Pulmonary artery endothelial cell (primary cell): ENCODE results near the gene KCND2. TPM values are rescaled to one million over a fixed set of nuclear protein-coding genes. Genes with fewer than 3 reads are reported as not detected.
"Not testable (repeated sequence)": the region's sequence is repeated elsewhere in the genome, so short reads cannot be mapped to it uniquely, and the experiment has no call there.

Source experiments
- DNase-seq: peaks from one replicate; pipeline ENCODE4 v3.0.0-alpha.2; 2011; ENCODE audit warnings: low read depth, low spot score
- total RNA-seq: library from RNA; depleted of rRNA; stranded (reverse); fragments of >200 nt; gene quantifications from 2 replicates; pipeline ENCODE4 v1.2.3, GENCODE V29; 2014

KCND2 gene
- not detected in 2 replicates for total RNA-seq

DNA sequence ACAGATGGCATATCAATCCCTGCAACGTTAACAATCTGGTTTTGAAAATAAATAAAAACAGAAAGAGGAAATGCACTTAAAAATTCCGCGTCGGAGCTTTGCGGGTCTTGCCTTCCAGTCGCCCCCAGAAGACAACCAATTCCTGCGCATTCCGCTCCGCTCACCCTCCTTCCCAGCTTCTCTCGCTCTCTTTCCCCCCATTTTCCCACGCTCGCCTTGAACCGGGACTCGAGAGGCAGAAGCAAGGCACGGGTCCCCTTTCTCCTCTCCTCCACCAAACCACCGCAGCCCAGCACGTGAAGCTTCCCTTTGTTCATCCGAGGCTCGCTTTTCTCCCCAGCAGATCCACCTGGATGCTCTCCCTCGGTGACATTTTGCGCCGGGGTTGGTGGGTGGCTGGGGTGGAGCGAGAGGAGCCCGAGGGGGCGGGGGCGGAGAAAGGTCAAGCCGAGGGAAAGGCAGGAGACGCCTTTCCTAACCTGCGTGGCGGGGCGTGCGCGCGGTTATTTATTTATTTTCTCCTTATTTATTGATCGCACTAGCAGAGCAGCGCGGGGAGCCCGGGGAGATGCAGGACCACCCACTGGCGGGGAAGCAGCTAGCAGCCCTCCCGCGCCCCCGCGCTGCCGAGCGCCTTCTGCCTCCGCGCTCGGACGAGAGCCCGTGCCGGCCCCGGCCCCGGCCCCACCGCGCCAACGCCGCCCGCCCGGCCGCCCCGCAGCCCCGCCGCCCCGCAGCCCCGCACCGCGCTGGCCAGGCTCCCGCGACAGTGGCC is at the start of gene KCND2:
Gene KCND2 (plus strand): TSS at position 475 of the 775 bp plus-strand sequence.
- no peak for DNase-seq

DNA sequence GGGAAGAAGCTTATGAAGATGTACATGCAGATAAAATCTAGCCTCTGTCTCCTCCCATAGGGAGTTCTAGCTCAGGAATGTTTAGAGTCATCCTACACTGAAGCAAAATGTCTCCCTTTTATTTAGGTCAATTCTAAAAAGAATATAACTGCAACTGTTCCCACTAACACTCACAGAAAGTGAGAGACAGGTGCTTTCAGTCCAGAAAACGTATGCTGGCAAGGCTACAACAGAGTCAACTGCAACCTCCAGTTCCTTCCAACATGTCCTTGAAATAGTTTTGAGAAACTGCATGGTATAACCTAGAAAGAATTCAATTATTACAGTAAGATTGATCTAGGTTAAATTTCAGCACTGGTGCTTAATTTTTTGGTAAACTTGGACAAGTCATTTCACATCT is 46.8 kb upstream of the KCND2 start:
- no peak for DNase-seq

DNA sequence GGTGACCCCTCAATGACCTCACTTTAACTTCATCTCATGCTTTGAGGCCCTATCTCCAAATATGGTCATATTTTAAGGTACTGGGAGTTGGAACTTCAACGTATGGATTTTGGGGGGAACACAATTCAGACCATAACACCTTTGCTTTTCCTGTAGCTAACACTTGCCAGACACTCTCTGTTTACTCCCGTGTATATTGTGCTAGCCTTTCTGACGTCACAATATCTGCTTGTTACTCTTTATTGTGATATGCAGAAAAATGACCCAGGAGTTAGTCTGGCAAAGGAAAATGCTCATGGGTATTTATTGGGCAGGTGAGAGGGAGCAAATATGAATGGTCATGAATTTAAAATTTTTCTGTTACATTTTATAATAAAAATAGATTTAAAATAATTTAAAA is 45.7 kb upstream of the KCND2 start:
- no peak for DNase-seq

DNA sequence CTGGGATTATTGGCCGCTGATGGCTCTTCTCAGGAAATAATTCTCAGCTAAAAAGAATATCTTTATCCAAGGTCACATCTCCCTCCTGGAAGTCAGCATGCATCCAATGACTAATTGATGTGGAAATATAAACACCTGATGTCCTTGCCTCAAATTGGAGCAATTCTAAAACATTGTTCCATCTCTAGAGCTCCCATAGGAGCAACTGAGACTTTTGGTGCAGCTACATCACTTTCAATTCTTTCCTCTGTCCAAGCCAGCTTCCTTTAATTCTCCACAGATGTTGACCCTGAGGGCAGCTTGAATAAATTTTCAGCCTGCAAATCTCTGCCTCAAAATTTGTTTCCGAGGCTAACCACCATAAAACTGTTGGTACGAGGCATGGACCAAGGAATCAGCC is 43.9 kb upstream of the KCND2 start:
- DNase-seq = no peak

DNA sequence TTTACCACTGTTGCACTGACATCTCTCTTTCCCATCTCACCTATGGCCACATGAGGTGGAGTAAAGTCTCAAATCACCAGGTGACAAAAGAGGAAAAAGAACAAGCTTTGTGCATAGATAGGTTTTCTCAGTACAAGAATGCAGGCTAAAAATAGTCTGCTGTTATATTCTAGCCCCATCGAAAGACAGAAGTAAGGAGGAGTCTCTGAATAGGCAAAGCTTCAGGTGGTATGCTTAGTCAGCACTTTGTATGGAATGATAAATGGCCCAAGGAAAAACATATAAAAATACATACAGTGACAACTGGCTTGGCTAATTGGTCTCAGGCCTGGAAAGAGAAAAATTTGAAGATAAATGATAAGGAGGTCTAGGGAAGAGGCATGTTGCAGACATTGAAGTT is 39.6 kb upstream of the KCND2 start:
- no peak for DNase-seq

DNA sequence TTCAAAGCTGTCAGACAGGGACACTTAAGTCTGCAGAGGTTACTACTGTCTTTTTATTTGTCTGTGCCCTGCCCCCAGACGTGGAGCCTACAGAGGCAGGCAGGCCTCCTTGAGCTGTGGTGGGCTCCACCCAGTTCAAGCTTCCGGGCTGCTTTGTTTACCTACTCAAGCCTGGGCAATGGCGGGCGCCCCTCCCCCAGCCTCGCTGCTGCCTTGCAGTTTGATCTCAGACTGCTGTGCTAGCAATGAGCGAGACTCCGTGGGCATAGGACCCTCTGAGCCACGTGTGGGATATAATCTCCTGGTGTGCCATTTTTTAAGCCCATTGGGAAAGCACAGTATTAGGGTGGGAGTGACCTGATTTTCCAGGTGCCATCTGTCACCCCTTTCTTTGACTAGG is 32.6 kb upstream of the KCND2 start:
- DNase-seq = not testable (repeated sequence)

DNA sequence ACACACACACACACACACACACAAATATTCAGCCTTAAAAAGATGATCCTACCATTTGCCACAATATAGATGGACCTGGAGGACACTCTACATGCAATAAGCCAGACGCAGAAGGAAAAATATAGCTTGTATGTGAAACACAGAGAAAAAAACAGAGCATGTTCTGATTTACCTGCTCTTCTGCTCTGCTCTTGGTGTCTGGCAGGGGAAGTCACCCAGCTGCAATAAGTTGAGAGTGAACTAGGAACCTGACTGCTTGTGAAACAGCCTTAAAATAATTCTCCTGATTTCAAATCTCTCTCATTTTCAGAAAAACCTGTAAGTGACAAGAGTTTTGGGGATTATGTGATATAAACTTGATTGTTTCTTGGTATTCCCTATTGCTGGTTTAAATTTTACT is 31.0 kb upstream of the KCND2 start:
- no peak for DNase-seq

DNA sequence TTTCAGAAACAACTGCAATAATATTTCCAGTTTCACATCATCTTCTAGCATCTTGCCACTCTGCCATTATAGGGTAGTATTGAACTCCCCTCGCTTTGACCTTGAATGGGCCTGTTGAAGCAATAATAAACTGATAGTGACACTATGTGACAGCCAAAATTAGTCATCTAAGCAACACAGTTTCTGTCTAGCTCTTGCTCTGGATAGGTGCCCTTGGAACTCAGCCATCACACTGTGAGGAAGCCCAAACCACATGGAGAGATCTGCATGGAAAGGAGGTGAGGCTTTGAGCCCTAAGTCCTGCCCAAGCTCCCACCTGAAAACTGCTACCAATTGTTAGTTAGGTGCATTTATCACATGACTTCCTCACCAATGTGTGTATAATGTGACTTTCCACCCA is 18.1 kb upstream of the KCND2 start:
- DNase-seq = no peak

DNA sequence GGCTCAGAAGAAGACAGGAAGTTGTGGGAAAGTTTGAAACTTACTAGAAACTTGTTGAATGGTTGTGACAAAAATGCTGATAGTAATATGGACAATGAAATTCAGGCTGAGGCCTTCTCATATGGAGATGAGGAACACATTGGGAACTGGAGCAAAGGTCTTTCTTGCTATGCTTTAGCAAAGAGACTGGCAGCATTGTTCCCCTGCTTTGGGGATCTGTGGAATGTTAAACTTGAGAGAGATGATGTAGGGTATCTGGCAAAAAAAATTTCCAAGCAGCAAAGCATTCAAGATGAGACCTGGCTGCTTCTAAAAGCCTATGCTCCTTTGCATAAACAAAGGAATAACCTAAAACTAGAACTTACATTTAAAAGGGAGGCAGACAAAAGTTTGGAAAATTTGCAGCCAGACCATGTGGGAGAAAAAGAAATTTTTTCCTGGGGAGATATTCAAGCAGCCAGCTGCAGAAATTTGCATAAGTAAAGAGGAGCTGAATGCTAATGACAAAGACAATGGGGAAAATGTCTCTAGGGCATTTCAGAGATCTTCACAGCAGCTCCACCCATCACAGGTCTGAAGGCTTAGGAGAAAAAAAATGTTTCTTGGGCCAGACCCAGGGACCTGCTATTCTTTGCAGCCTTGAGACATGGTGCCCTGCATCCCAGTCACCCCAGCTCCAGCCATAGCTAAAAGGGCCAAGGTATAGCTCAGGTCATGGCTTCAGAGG is 16.5 kb upstream of the KCND2 start:
- DNase-seq = no peak

DNA sequence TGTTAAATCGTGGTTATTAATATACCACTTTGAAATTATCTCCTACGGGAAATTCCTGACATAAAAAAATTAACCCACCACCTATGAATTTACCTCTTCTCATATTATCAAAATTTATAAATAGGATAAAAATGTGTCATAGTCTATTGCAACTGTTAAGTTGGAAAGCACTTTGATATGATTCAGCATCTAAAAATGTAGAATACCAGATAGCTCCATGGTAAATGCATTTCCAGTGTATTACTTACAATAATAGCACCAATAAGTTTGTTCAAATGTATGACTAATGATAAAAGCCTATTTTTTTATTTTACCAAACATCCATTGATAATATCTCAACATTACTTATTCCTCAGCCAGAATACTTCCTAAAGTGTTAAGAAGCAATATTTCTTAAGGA is 13.6 kb upstream of the KCND2 start:
- DNase-seq = no peak

DNA sequence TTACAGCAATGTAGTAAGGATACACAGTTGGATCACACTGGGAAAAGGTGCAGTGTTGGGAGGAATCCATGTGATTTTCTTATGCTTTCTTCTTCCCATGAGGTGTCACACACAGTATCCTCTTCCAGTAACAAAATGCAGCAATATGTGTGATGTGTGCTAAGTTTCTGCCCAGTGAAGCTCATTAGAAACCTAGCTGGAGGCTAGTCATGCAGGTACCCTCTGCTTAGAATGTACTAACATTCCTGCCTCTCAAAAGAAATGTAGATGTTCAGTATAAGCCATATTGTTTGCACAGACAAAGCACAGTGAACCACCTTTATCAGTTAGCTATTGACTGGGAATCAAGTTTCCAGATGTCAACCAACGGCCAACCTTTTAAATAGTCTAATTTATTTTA is 12.9 kb upstream of the KCND2 start:
- no peak for DNase-seq

DNA sequence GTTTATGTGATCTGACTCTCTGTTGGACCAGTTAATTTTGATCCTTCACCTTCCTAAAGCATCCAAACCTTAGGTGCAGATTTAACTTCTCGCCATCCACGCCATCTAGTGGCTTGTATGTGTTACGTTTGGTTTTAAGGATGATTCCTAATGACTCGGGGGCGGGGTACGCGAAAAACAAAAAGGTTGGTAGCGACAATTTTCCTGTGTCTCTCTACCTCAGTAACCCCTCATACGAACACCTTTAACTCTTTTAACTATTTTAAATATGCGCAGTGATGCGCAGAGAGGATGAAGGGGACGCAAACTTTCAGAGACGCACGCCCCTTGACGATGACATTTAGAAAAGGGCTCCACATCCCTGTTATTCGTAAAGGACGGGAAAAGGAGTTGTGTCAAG is 714 bp upstream of the KCND2 start:
- DNase-seq = no peak

DNA sequence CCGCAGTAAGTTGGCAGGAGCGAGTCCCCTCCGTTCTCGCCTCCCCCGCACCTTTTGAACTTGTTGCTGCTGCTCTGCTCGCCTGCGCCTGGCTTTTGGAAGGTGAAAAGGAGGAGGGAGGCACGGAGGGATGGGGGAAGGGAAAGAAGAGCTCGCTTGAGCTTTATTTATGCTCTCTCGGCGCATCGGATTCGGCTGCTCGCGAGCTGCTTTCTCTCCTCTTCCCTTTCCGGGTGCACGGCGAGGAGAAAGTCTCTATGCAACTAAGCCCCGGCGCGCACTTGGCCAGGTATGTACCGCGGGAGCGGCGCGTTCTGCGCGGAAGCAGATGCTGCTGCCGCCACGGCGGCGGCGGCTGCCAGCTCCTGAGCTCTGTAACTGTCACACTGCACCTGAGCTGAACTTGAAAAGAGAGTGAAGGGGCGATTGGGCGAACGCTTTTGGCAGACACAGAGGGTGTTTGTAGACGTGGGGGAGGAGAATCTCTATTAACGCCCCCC is 551 bp downstream of the KCND2 start:
- no peak for DNase-seq

DNA sequence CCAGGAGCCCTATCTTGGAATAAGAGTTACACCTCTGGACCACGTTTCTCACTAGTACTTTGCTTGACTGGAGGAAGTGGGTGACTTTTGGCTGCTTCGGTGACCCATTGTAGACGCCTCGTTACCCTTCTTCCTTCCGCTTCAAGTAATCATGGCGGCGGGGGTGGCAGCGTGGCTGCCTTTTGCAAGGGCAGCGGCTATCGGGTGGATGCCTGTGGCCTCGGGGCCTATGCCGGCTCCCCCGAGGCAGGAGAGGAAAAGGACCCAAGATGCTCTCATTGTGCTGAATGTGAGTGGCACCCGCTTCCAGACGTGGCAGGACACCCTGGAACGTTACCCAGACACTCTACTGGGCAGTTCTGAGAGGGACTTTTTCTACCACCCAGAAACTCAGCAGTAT is 1.5 kb downstream of the KCND2 start:
- no peak for DNase-seq

DNA sequence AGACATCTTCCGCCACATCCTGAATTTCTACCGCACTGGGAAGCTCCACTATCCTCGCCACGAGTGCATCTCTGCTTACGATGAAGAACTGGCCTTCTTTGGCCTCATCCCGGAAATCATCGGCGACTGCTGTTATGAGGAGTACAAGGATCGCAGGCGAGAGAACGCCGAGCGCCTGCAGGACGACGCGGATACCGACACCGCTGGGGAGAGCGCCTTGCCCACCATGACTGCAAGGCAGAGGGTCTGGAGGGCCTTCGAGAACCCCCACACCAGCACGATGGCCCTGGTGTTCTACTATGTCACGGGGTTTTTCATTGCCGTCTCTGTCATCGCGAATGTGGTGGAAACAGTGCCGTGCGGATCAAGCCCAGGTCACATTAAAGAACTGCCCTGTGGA is 1.9 kb downstream of the KCND2 start:
- no peak for DNase-seq

DNA sequence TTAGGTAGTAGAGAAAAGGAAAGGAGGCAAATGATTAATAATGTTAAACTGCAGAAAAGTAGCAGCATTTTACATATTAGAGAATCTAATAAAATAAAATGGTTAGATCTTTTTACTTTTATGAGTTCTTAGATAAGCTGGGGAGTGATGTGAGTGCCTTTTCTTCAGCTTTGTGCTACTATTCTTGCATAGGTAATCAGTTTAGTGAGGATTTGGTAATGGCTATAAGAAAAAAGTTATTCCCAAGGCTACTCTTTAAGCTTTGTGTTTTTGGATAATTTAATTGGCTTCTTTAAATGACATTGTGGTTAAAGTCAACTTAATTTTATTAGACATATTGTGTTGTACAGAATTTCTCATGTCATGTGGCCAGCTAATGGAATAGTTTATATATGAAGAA is 3.7 kb downstream of the KCND2 start:
- DNase-seq = no peak

DNA sequence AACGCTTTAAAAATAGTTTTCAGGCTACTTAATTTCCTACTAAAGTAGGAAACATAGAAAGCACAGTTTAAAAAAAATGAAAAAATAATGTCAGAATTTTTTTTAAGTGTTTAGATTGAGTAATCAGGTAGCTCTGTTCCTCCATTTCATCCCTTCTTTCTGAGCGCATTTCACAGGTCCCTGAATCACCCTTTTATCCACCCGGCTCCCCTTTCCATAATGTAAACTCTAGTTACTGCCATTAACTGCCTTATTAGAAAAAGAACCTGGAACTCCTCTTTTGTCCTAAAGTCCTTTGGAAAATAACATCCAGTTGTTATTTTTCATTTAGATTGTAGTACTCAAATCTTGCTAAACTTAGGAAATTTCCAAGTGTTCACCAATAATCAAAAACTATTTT is 5.8 kb downstream of the KCND2 start:
- no peak for DNase-seq

DNA sequence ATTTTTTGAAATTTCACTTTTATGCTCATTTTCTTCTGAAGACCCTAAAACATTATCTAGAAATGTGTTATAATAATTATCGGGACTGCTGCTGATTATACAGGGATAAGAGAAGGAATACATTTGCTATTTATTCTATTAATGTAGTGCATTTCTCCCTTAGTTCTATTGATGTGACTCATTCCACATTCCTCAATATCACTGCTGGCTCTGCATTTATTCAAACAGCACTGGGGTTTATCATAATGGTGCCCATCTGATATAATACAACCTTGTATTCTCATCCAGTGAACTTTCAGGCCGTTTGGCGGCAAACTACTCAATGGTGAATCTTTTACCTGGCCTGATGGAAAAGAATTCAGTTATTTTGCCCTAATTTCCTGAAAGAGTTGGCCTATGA is 7.8 kb downstream of the KCND2 start:
- no peak for DNase-seq

DNA sequence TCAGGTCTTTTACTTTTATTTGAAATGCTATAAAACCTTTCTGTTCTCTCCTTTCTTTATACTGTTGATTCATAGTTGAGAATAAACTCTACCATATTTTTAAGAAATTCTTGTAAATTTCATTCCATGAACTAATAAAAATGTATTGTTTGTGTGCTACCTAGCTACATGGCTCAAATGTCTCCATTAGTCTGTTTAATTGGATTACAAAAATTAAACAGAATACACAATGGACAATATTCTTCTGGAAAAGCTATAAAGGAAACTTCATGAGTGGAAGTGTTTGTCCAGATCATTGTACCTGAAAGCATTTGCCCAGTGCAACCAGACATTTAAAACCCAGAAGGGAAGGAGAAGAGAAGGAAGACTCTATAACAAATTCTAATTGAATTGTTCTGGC is 20.1 kb downstream of the KCND2 start:
- no peak for DNase-seq

DNA sequence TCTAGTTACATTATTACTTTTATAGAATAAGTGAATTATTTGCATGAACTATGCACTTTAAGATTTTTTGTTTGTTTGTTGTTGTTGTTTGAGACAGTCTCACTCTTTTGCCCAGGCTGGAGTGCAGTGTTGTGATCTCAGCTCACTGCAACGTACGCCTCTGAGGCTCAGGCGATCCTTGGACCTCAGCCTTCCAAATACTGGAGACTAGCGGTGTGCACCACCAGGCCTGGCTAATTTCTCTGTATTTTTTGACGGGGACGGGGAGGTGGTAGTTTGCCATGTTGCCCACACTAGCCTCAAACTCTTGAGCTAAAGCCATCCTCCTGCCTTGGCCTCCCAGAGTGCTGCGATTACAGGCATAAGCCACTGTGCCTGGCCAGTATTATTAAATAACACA is 29.2 kb downstream of the KCND2 start:
- DNase-seq = no peak

DNA sequence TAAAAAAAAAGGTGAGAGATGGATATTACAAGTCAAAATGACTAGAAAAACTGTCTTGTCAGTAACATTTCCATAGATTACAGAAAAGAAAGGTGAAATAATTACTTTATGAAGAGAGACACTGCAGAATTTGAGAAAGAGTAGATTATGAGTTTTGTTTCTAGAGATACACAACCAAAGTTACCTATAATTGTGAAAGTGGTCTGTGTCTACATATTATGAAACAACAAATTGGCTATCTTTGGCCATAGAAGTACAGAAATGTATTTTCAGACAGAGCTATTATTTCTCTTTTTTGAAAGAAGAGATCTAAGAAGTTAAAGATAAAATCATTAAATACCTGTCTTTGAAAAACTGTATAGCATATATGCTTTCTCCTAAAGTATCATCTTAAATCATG is 30.1 kb downstream of the KCND2 start:
- no peak for DNase-seq

DNA sequence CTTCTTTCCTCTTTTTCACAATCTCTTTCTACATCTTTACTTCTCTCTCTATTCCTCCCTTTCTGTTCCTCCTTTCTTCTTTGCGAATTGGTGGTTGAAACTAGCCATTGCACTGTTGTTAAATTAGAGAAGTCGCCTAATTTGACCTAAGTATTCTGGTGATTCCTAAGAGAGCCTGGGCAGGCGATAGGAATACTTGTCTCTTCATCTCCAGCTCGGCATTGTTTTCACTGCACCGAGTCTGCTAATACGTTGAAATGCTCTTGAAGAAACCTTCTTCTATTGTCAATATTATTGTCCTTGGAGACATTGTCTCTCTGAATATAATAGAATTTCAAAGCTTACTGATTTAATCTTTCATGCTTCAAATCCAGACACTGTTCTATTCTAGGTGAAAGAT is 31.7 kb downstream of the KCND2 start:
- no peak for DNase-seq

DNA sequence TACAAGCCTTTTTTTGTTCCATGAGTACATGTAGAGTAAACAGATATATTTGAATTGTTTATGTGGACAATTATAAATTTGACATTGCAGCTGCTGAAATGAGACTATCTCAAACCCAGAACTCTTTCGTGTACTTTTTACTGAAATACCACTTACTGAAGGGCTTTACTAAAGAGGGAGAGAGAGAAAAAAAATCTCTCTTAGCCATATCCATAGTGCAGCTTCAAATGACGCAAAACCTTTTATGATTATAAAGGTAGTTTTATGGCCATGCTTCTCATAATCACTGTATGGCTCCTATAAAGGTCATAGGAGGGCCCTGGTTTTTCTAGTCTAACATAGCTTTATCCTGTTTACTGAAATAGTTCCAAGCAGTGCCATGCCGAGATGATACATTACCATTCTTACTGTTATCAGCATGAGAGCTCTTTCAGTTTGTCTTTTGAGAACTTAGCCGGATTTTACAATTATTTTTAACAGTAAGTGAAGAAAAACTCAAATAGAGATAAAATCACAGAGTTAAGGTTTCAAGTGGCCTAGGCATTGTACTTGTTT is 35.1 kb downstream of the KCND2 start:
- DNase-seq = no peak
